ENCODE data around the gene OLFML3. TPM values are rescaled to one million over a fixed set of nuclear protein-coding genes. Genes with fewer than 3 reads are reported as not detected.
"Not testable (repeated sequence)": the region's sequence is repeated elsewhere in the genome, so short reads cannot be mapped to it uniquely, and the experiment has no call there.

The OLFML3 gene
- total RNA-seq, 1 donor from 2014 or later, result 10.9 TPM

- DNase-seq (no peak), ATAC-seq (ENCODE audit: poor library complexity) (no peak)
- intact Hi-C loops (cut with DNase I), result no loop called here
Measured at GRCh38 chr1:113947388-113948107, 31.7 kb upstream of the OLFML3 start.

GRCh38 chr1:113948151-113948550, 31.1 kb upstream of the OLFML3 start:
- intact Hi-C loops (cut with DNase I); DNase-seq: not testable (repeated sequence)
- ATAC-seq (ENCODE audit: poor library complexity), result peak; percentile 9

- no peak for DNase-seq
- no peak for ATAC-seq (ENCODE audit: poor library complexity)
- intact Hi-C loops (cut with DNase I), result no loop called here
Measured at GRCh38 chr1:113949007-113949406, 30.3 kb upstream of the OLFML3 start.

GRCh38 chr1:113950908-113951307, 28.4 kb upstream of the OLFML3 start:
- ATAC-seq (ENCODE audit: poor library complexity) (no peak), DNase-seq (no peak)
- intact Hi-C loops (cut with DNase I), result no loop called here

- DNase-seq, result no peak
- no peak for ATAC-seq (ENCODE audit: poor library complexity)
- intact Hi-C loops (cut with DNase I), result no loop called here
Measured at GRCh38 chr1:113951719-113952118, 27.6 kb upstream of the OLFML3 start.

- intact Hi-C loops (cut with DNase I), result no loop called here
- no peak for ATAC-seq (ENCODE audit: poor library complexity)
Measured at GRCh38 chr1:113957984-113958383, 21.3 kb upstream of the OLFML3 start.

GRCh38 chr1:113958691-113959090, 20.6 kb upstream of the OLFML3 start:
- intact Hi-C loops (cut with DNase I), result no loop called here
- DNase-seq, result no peak
- ATAC-seq (ENCODE audit: poor library complexity), result no peak

More at GRCh38 chr1:113957984-113958383, 21.3 kb upstream of the OLFML3 start:
- no peak for DNase-seq

- no peak for ATAC-seq (ENCODE audit: poor library complexity)
- no peak for DNase-seq
- intact Hi-C loops (cut with DNase I), result no loop called here
Measured at GRCh38 chr1:113963281-113963906, 15.9 kb upstream of the OLFML3 start.

- intact Hi-C loops (cut with DNase I), result no loop called here
- DNase-seq (no peak), ATAC-seq (ENCODE audit: poor library complexity) (no peak)
Measured at GRCh38 chr1:113965703-113966412, 13.4 kb upstream of the OLFML3 start.

GRCh38 chr1:113972954-113973353, 6.3 kb upstream of the OLFML3 start:
- DNase-seq (no peak), ATAC-seq (ENCODE audit: poor library complexity) (no peak)
- intact Hi-C loops (cut with DNase I), result no loop called here

- DNase-seq (no peak), ATAC-seq (ENCODE audit: poor library complexity) (no peak)
- intact Hi-C loops (cut with DNase I), result no loop called here
Measured at GRCh38 chr1:113975211-113975895, 3.9 kb upstream of the OLFML3 start.

GRCh38 chr1:113976609-113977278, 2.5 kb upstream of the OLFML3 start:
- ATAC-seq (ENCODE audit: poor library complexity) (peak; percentile 20), DNase-seq (peak; percentile 45)
- intact Hi-C loops (cut with DNase I), result no loop called here

GRCh38 chr1:113977906-113978305, 1.4 kb upstream of the OLFML3 start:
- ATAC-seq (ENCODE audit: poor library complexity), result no peak
- intact Hi-C loops (cut with DNase I), result loop anchor here (2.0 kb wide), 1 partner anchor 305 kb away; no protein-coding TSS in a partner anchor

GRCh38 chr1:113980110-113980509, 836 bp downstream of the OLFML3 start:
- DNase-seq (peak; percentile 72), ATAC-seq (ENCODE audit: poor library complexity) (no peak)
- intact Hi-C loops (cut with DNase I), result no loop called here

More at GRCh38 chr1:113977906-113978305, 1.4 kb upstream of the OLFML3 start:
- no peak for DNase-seq

GRCh38 chr1:113981962-113982931, 3.0 kb downstream of the OLFML3 start:
- ATAC-seq (ENCODE audit: poor library complexity) (peak; percentile 74), DNase-seq (peak; percentile 81)
- intact Hi-C loops (cut with DNase I), result no loop called here

GRCh38 chr1:113982949-113983348, 3.7 kb downstream of the OLFML3 start:
- DNase-seq, result no peak
- intact Hi-C loops (cut with DNase I), result no loop called here
- ATAC-seq (ENCODE audit: poor library complexity), result no peak

GRCh38 chr1:113983391-113983790, 4.1 kb downstream of the OLFML3 start:
- no peak for ATAC-seq (ENCODE audit: poor library complexity)
- no peak for DNase-seq
- intact Hi-C loops (cut with DNase I), result no loop called here

- intact Hi-C loops (cut with DNase I), result no loop called here
- no peak for DNase-seq
- ATAC-seq (ENCODE audit: poor library complexity), result no peak
Measured at GRCh38 chr1:113983826-113984225, 4.6 kb downstream of the OLFML3 start.
